ENCODE results near the gene TMEM9.
A peak's percentile ranks its signal among the peaks of the same experiment; 100 is the strongest.
"Not testable (repeated sequence)": the region's sequence is repeated elsewhere in the genome, so short reads cannot be mapped to it uniquely, and the experiment has no call there.

The TMEM9 gene

GRCh38 chr1:201172999-201173610, 18.8 kb upstream of the TMEM9 start:
- no peak for DNase-seq

- DNase-seq = no peak
Measured at GRCh38 chr1:201172326-201172725, 18.1 kb upstream of the TMEM9 start.

GRCh38 chr1:201171063-201172036, 17.1 kb upstream of the TMEM9 start:
- no peak for DNase-seq

GRCh38 chr1:201170533-201171062, 16.3 kb upstream of the TMEM9 start:
- peak; percentile 33 for DNase-seq

- DNase-seq = no peak
Measured at GRCh38 chr1:201169971-201170532, 15.8 kb upstream of the TMEM9 start.

GRCh38 chr1:201169203-201169602, 14.9 kb upstream of the TMEM9 start:
- DNase-seq = no peak

GRCh38 chr1:201167041-201167991, 13.0 kb upstream of the TMEM9 start:
- DNase-seq = no peak

- no peak for DNase-seq
Measured at GRCh38 chr1:201164645-201165044, 10.4 kb upstream of the TMEM9 start.

- no peak for DNase-seq
Measured at GRCh38 chr1:201163707-201164106, 9.4 kb upstream of the TMEM9 start.

GRCh38 chr1:201163036-201163435, 8.8 kb upstream of the TMEM9 start:
- not testable (repeated sequence) for DNase-seq

GRCh38 chr1:201157949-201158348, 3.7 kb upstream of the TMEM9 start:
- DNase-seq = no peak

GRCh38 chr1:201156819-201157218, 2.5 kb upstream of the TMEM9 start:
- DNase-seq = no peak

- no peak for DNase-seq
Measured at GRCh38 chr1:201156346-201156745, 2.1 kb upstream of the TMEM9 start.

- DNase-seq = no peak
Measured at GRCh38 chr1:201155354-201155753, 1.1 kb upstream of the TMEM9 start.

GRCh38 chr1:201153474-201154388, 543 bp downstream of the TMEM9 start:
- no peak for DNase-seq

- DNase-seq = no peak
Measured at GRCh38 chr1:201149400-201149799, 4.9 kb downstream of the TMEM9 start.

- no peak for DNase-seq
Measured at GRCh38 chr1:201147396-201148015, 6.8 kb downstream of the TMEM9 start.

- DNase-seq = no peak
Measured at GRCh38 chr1:201146626-201147390, 7.5 kb downstream of the TMEM9 start.

- no peak for DNase-seq
Measured at GRCh38 chr1:201145816-201146215, 8.5 kb downstream of the TMEM9 start.

- no peak for DNase-seq
Measured at GRCh38 chr1:201145132-201145531, 9.1 kb downstream of the TMEM9 start.

Data from NCI-H187 treated with DMSO at 0.1 percent for 48 hours (cell line).